ENCODE results near the gene ARSA. TPM values are rescaled to one million over a fixed set of nuclear protein-coding genes. Genes with fewer than 3 reads are reported as not detected.

Gene ARSA
- total and polyA plus RNA-seq, 4 donors: 9.8 to 47.1 (median 32.4) TPM

GRCh38 chr22:50576806-50577696, 50.9 kb downstream of the ARSA start:
- H3K9me3 ChIP-seq (ENCODE audit: control insufficient read depth, insufficient read depth, low read length): no peaks in the 10 kb centered on the region
- DNase-seq (ENCODE audit: low read depth in 4 of 6, low spot score in 6 of 6): no peak
- H3K27ac ChIP-seq (ENCODE audit: low read depth, low read length): no peak overlapping the region
- H3K4me1 ChIP-seq (ENCODE audit: control insufficient read depth, insufficient read depth, low read length): peaks cover 44% of the 10 kb centered on the region
- H3K4me3 ChIP-seq (ENCODE audit: low read depth, low read length): no peak overlapping the region
- peaks cover 81% of the 10 kb centered on the region for H3K36me3 ChIP-seq (ENCODE audit: control insufficient read depth, insufficient read depth, low read length)
- WGBS (ENCODE audit: insufficient coverage): 69% methylated on average over 16 of the region's 18 CpGs
- H3K27me3 ChIP-seq (ENCODE audit: control insufficient read depth, insufficient read depth, low read length): no peaks in the 10 kb centered on the region

GRCh38 chr22:50576070-50576469, 51.9 kb downstream of the ARSA start:
- peak in 2 of 6 donors; percentile 35 to 38 for DNase-seq (ENCODE audit: low read depth in 4 of 6, low spot score in 6 of 6)
- Histone ChIP-seq H3K4me1 (ENCODE audit: control insufficient read depth, insufficient read depth, low read length) (peaks cover 34% of the 10 kb centered on the region), H3K27ac (ENCODE audit: low read depth, low read length) (no peak overlapping the region), H3K27me3 (ENCODE audit: control insufficient read depth, insufficient read depth, low read length) (no peaks in the 10 kb centered on the region), H3K4me3 (ENCODE audit: low read depth, low read length) (no peak overlapping the region), H3K36me3 (ENCODE audit: control insufficient read depth, insufficient read depth, low read length) (peaks cover 83% of the 10 kb centered on the region), H3K9me3 (ENCODE audit: control insufficient read depth, insufficient read depth, low read length) (no peaks in the 10 kb centered on the region)
- 24% methylated on average over 3 of the region's 5 CpGs for WGBS (ENCODE audit: insufficient coverage)

- WGBS (ENCODE audit: insufficient coverage): 86% methylated on average over 7 of the region's 8 CpGs
- no peaks in the 10 kb centered on the region for H3K27me3 ChIP-seq (ENCODE audit: control insufficient read depth, insufficient read depth, low read length)
- H3K9me3 ChIP-seq (ENCODE audit: control insufficient read depth, insufficient read depth, low read length): no peaks in the 10 kb centered on the region
- no peak for DNase-seq (ENCODE audit: low read depth in 4 of 6, low spot score in 6 of 6)
- H3K4me3 ChIP-seq (ENCODE audit: low read depth, low read length): no peak overlapping the region
- no peak overlapping the region for H3K27ac ChIP-seq (ENCODE audit: low read depth, low read length)
- H3K36me3 ChIP-seq (ENCODE audit: control insufficient read depth, insufficient read depth, low read length): peaks cover 84% of the 10 kb centered on the region
- H3K4me1 ChIP-seq (ENCODE audit: control insufficient read depth, insufficient read depth, low read length): peaks cover 32% of the 10 kb centered on the region
Measured at GRCh38 chr22:50575426-50575941, 52.5 kb downstream of the ARSA start.

Small RNA genes within 50 kb of the gene (small RNA-seq; reads per million reads assigned to genes)
- not detected for gene RF00019 (ENCODE audit: low replicate concordance)

Other genes with a start within 250 kb of the ARSA start
- 10 to 100 TPM; 51.0 to 64.3 TPM for gene SBF1, start 153.1 kb downstream of the ARSA start, total RNA-seq
- gene SBF1, start 153.1 kb downstream of the ARSA start, polyA plus RNA-seq (ENCODE audit: insufficient read length in 2 of 2): 100 to 1,000 TPM; 116 to 118 TPM
- gene ADM2, start 146.6 kb downstream of the ARSA start, total RNA-seq: under 1 TPM; 0.06 to 0.10 TPM
- under 1 TPM; 0.11 to 0.15 TPM for gene ADM2, start 146.6 kb downstream of the ARSA start, polyA plus RNA-seq (ENCODE audit: insufficient read length in 2 of 2)
- not detected for gene MIOX, start 141.3 kb downstream of the ARSA start, total RNA-seq
- gene MIOX, start 141.3 kb downstream of the ARSA start, polyA plus RNA-seq (ENCODE audit: insufficient read length in 2 of 2): under 1 TPM in 1 of 2 donors, not detected in 1; 0.18 TPM
- 10 to 100 TPM; 16.0 to 42.8 TPM for gene LMF2, start 120.5 kb downstream of the ARSA start, total RNA-seq
- 10 to 100 TPM; 58.0 to 69.6 TPM for gene LMF2, start 120.5 kb downstream of the ARSA start, polyA plus RNA-seq (ENCODE audit: insufficient read length in 2 of 2)
- 10 to 100 TPM; 32.8 to 58.6 TPM for gene NCAPH2, start 119.9 kb downstream of the ARSA start, total RNA-seq
- gene NCAPH2, start 119.9 kb downstream of the ARSA start, polyA plus RNA-seq (ENCODE audit: insufficient read length in 2 of 2): 10 to 100 TPM; 77.1 to 86.9 TPM
- gene SCO2, start 102.6 kb downstream of the ARSA start, total RNA-seq: 1 to 10 TPM in 1 of 2 donors, under 1 TPM in 1; 0.40 to 1.9 TPM
- 1 to 10 TPM; 6.0 to 7.3 TPM for gene SCO2, start 102.6 kb downstream of the ARSA start, polyA plus RNA-seq (ENCODE audit: insufficient read length in 2 of 2)
- 10 to 100 TPM in 1 of 2 donors, 1 to 10 TPM in 1; 6.3 to 12.8 TPM for gene TYMP, start 98.1 kb downstream of the ARSA start, total RNA-seq
- 10 to 100 TPM; 16.4 to 22.1 TPM for gene TYMP, start 98.1 kb downstream of the ARSA start, polyA plus RNA-seq (ENCODE audit: insufficient read length in 2 of 2)
- under 1 TPM in 1 of 2 donors, not detected in 1; 0.06 TPM for gene KLHDC7B, start 82.3 kb downstream of the ARSA start, total RNA-seq
- gene KLHDC7B, start 82.3 kb downstream of the ARSA start, polyA plus RNA-seq (ENCODE audit: insufficient read length in 2 of 2): under 1 TPM in 1 of 2 donors, not detected in 1; 0.22 TPM
- under 1 TPM in 1 of 2 donors, not detected in 1; 0.66 TPM for gene SYCE3, start 65.2 kb downstream of the ARSA start, total RNA-seq
- gene SYCE3, start 65.2 kb downstream of the ARSA start, polyA plus RNA-seq (ENCODE audit: insufficient read length in 2 of 2): not detected
- 10 to 100 TPM in 1 of 2 donors, 1 to 10 TPM in 1; 8.2 to 11.1 TPM for gene CPT1B, start 49.7 kb downstream of the ARSA start, total RNA-seq
- gene CPT1B, start 49.7 kb downstream of the ARSA start, polyA plus RNA-seq (ENCODE audit: insufficient read length in 2 of 2): 10 to 100 TPM; 24.5 to 30.1 TPM
- gene CHKB, start 45.3 kb downstream of the ARSA start, total RNA-seq: 10 to 100 TPM; 28.8 to 88.3 TPM
- 10 to 100 TPM; 81.4 to 89.6 TPM for gene CHKB, start 45.3 kb downstream of the ARSA start, polyA plus RNA-seq (ENCODE audit: insufficient read length in 2 of 2)
- gene MAPK8IP2, start 27.4 kb downstream of the ARSA start, total RNA-seq: 10 to 100 TPM; 19.8 to 42.3 TPM
- gene MAPK8IP2, start 27.4 kb downstream of the ARSA start, polyA plus RNA-seq (ENCODE audit: insufficient read length in 2 of 2): 100 to 1,000 TPM; 104 to 109 TPM
- 1 to 10 TPM; 7.5 to 8.3 TPM for gene SHANK3, start 44.7 kb upstream of the ARSA start, total RNA-seq
- gene SHANK3, start 44.7 kb upstream of the ARSA start, polyA plus RNA-seq (ENCODE audit: insufficient read length in 2 of 2): 10 to 100 TPM; 32.2 to 38.5 TPM
- gene ACR, start 110.1 kb upstream of the ARSA start, total RNA-seq: under 1 TPM in 1 of 2 donors, not detected in 1; 0.17 TPM
- gene ACR, start 110.1 kb upstream of the ARSA start, polyA plus RNA-seq (ENCODE audit: insufficient read length in 2 of 2): under 1 TPM; 0.70 to 0.98 TPM
- 10 to 100 TPM; 14.9 to 36.4 TPM for gene RABL2B, start 155.5 kb upstream of the ARSA start, total RNA-seq
- 10 to 100 TPM; 64.0 to 79.2 TPM for gene RABL2B, start 155.5 kb upstream of the ARSA start, polyA plus RNA-seq (ENCODE audit: insufficient read length in 2 of 2)

Data from spinal cord (tissue), 10 donors.